ENCODE data around the gene ZNF710. TPM values are rescaled to one million over a fixed set of nuclear protein-coding genes. Genes with fewer than 3 reads are reported as not detected.

Gene ZNF710
- total and polyA plus RNA-seq, 2 donors (not counting 3 experiments of a cell fraction or from before 2014, with no cell fraction given), result 8.9 to 32.4 TPM

GRCh38 chr15:90022905-90023700, 22.0 kb downstream of the ZNF710 start:
- H3K79me2 ChIP-seq (ENCODE audit: control insufficient read depth, insufficient read depth, low read length), result peaks cover 33% of the 10 kb centered on the region
- intact Hi-C loops (cut with micrococcal nuclease) (no loop called here), dilution Hi-C loops (cut with MboI; ENCODE audit: extremely low pct_ligation_motif_present, low sequenced_read_pairs) (no loop called here)
- no peaks in the 10 kb centered on the region for H3K27me3 ChIP-seq (ENCODE audit: control insufficient read depth in 2 of 2, insufficient read depth in 2 of 2, low read length in 2 of 2)
- CTCF ChIA-PET, result interaction anchor here (0.6 to 1.4 kb wide), 2 partner anchors 10 to 269 kb away, joined by 3 to 4 read pairs; no protein-coding TSS in a partner anchor
- no peak for FAIRE-seq
- no peak overlapping the region for H3K9ac ChIP-seq (replicated peaks; ENCODE audit: extremely low read depth, insufficient read depth, low read length)
- no peaks in the 10 kb centered on the region for H3K9me3 ChIP-seq (replicated peaks; ENCODE audit: control insufficient read depth, insufficient read depth, low read length)
- H3K4me1 ChIP-seq (ENCODE audit: control insufficient read depth, extremely low read depth, insufficient read depth, low read length), result peaks cover 23% of the 10 kb centered on the region
- no peaks in the 10 kb centered on the region for H3K9me1 ChIP-seq (replicated peaks; ENCODE audit: control insufficient read depth, extremely low read depth, insufficient read depth, low read length)
- H3K4me3 ChIP-seq (replicated peaks in 1 of 3; ENCODE audit: insufficient read depth in 1 of 3, low read depth in 1 of 3, low read length in 3 of 3), result no peak overlapping the region
- no peak for DNase-seq (ENCODE audit: low read depth, low spot score)
- H4K20me1 ChIP-seq (replicated peaks; ENCODE audit: control insufficient read depth, extremely low read depth, insufficient read depth, low read length), result no peaks in the 10 kb centered on the region
- H3K4me2 ChIP-seq (ENCODE audit: insufficient read depth, low read length), result no peak overlapping the region
- H3K36me3 ChIP-seq (ENCODE audit: control insufficient read depth in 2 of 2, extremely low read depth in 1 of 2, insufficient read depth in 2 of 2, low read length in 2 of 2), result no peaks in the 10 kb centered on the region
- no peak overlapping the region for H2AFZ ChIP-seq (ENCODE audit: low read depth, low read length)
- POLR2A ChIA-PET, result no interaction called here
- no TSS peak for BruUV-seq (replicated peaks)
- TF ChIP-seq EZH2 (IDR thresholded peaks at IDR 0.05; ENCODE audit: borderline replicate concordance, low read depth, low read length, severe bottlenecking) (no peak), CTCF (IDR thresholded peaks at IDR 0.05; ENCODE audit: extremely low read depth in 1 of 2, insufficient read depth in 1 of 2, low read depth in 1 of 2, low read length in 2 of 2) (no peak), MAX (IDR thresholded peaks at IDR 0.05; ENCODE audit: insufficient read depth, insufficient read length) (no peak), POLR2AphosphoS5 (IDR thresholded peaks at IDR 0.05; ENCODE audit: insufficient read depth, low read depth, low read length) (no peak), POLR2A (IDR thresholded peaks at IDR 0.05; ENCODE audit: low read depth, low read length) (no peak), FOS (IDR thresholded peaks at IDR 0.05; ENCODE audit: borderline replicate concordance, insufficient read depth, low read length) (no peak), MYC (IDR thresholded peaks at IDR 0.05; ENCODE audit: low read depth, low read length) (no peak), JUN (IDR thresholded peaks at IDR 0.05; ENCODE audit: borderline replicate concordance, insufficient read depth, insufficient read length, low read depth) (no peak)
- H3K27ac ChIP-seq (ENCODE audit: insufficient read depth, low read depth, low read length), result no peak overlapping the region
